Measurements from ENCODE around the gene LCOR.
"Not testable (repeated sequence)": the region's sequence is repeated elsewhere in the genome, so short reads cannot be mapped to it uniquely, and the experiment has no call there.

The LCOR gene

DNA sequence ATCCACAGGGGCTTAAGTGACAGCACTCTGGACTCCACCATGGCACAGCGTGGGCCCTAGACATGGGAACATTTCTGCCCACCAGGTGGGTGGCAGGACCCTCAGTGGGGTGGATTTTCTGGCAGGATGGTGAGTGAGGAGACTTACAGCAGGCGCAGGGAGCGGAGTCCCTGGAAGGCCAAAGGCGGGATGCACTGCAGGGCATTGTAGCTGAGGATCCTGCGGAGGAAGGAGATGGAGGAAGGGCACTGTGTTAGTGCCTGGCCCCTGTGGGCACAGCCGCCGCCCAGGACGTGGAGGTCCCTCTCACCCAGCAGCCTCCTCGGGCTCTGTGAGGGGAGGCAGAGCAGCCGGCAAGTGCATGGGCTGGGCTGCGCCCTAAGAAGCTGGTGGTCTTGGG, 199.4 kb downstream of the LCOR start:
- Histone ChIP-seq H3K27me3 (no peaks in the 10 kb centered on the region), H3K4me3 (ENCODE audit: low read depth in 1 of 2, low read length in 1 of 2) (no peak overlapping the region), H3K27ac (no peak overlapping the region), H3K9me3 (no peaks in the 10 kb centered on the region), H3K4me1 (ENCODE audit: control insufficient read depth in 1 of 2, insufficient read depth in 1 of 2, low read depth in 1 of 2, low read length in 1 of 2) (no peaks in the 10 kb centered on the region), H3K36me3 (no peaks in the 10 kb centered on the region)
- TF ChIP-seq, protein P1, sequence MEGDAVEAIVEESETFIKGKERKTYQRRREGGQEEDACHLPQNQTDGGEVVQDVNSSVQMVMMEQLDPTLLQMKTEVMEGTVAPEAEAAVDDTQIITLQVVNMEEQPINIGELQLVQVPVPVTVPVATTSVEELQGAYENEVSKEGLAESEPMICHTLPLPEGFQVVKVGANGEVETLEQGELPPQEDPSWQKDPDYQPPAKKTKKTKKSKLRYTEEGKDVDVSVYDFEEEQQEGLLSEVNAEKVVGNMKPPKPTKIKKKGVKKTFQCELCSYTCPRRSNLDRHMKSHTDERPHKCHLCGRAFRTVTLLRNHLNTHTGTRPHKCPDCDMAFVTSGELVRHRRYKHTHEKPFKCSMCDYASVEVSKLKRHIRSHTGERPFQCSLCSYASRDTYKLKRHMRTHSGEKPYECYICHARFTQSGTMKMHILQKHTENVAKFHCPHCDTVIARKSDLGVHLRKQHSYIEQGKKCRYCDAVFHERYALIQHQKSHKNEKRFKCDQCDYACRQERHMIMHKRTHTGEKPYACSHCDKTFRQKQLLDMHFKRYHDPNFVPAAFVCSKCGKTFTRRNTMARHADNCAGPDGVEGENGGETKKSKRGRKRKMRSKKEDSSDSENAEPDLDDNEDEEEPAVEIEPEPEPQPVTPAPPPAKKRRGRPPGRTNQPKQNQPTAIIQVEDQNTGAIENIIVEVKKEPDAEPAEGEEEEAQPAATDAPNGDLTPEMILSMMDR (IDR thresholded peaks at IDR 0.05), result no peak

DNA sequence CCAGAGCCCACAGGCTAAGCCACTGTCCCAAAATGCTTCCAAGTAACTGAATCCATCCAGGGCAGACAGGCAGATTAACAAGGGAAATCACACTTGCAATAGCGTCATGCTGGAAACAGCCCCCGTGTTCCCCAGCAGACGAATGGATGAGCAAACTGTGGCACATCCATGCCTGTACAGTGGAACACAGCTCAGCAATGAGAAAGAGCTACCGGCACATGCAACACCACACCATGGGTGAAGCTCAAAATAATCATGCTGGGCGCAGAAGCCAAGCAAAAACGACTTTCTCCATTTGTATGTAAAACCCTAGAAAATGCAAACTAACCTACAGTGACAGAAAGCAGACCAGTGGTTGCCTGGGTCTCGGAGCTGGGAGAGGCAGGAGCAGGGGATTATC, 200.5 kb downstream of the LCOR start:
- Histone ChIP-seq H3K27ac (no peak overlapping the region), H3K27me3 (no peaks in the 10 kb centered on the region), H3K36me3 (no peaks in the 10 kb centered on the region), H3K9me3 (no peaks in the 10 kb centered on the region), H3K4me1 (ENCODE audit: control insufficient read depth in 1 of 2, insufficient read depth in 1 of 2, low read depth in 1 of 2, low read length in 1 of 2) (peaks cover 5% of the 10 kb centered on the region in 2 experiments), H3K4me3 (ENCODE audit: low read depth in 1 of 2, low read length in 1 of 2) (no peak overlapping the region)
- TF ChIP-seq, protein P1 (IDR thresholded peaks at IDR 0.05), result no peak

GRCh38 chr10:97033841-97034240, 201.7 kb downstream of the LCOR start:
- H3K4me1 ChIP-seq (ENCODE audit: control insufficient read depth in 1 of 2, insufficient read depth in 1 of 2, low read depth in 1 of 2, low read length in 1 of 2), result peaks cover 9 to 10% of the 10 kb centered on the region in 2 experiments
- H3K9me3 ChIP-seq; H3K4me3 ChIP-seq (ENCODE audit: low read depth in 1 of 2, low read length in 1 of 2); H3K27ac ChIP-seq; H3K36me3 ChIP-seq; H3K27me3 ChIP-seq: not testable (repeated sequence)

DNA sequence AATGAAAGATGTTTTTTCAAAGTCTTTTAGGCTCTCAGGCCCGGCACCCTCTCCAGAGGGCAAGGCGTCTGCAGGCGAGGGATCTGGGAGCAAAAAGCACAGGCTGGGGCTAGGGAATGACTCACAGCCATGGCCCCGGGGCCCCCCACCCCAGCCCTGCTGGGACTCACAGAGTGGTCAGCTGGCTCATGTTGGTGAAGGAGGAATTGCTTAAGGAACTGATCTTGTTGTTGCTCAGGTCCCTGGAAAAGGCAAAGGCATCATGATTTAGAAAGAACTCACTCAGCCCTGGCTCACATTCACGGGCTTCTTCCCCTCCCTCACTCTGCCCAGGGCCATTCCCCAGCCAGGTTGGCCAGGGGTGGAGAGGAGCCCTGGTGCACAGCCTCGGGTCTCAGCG, 202.2 kb downstream of the LCOR start:
- Histone ChIP-seq H3K9me3 (no peaks in the 10 kb centered on the region), H3K4me3 (ENCODE audit: low read depth in 1 of 2, low read length in 1 of 2) (no peak overlapping the region), H3K27me3 (no peaks in the 10 kb centered on the region), H3K27ac (no peak overlapping the region), H3K4me1 (ENCODE audit: control insufficient read depth in 1 of 2, insufficient read depth in 1 of 2, low read depth in 1 of 2, low read length in 1 of 2) (peaks cover 9 to 10% of the 10 kb centered on the region in 2 experiments), H3K36me3 (no peaks in the 10 kb centered on the region)
- TF ChIP-seq, protein P1 (IDR thresholded peaks at IDR 0.05), result no peak

DNA sequence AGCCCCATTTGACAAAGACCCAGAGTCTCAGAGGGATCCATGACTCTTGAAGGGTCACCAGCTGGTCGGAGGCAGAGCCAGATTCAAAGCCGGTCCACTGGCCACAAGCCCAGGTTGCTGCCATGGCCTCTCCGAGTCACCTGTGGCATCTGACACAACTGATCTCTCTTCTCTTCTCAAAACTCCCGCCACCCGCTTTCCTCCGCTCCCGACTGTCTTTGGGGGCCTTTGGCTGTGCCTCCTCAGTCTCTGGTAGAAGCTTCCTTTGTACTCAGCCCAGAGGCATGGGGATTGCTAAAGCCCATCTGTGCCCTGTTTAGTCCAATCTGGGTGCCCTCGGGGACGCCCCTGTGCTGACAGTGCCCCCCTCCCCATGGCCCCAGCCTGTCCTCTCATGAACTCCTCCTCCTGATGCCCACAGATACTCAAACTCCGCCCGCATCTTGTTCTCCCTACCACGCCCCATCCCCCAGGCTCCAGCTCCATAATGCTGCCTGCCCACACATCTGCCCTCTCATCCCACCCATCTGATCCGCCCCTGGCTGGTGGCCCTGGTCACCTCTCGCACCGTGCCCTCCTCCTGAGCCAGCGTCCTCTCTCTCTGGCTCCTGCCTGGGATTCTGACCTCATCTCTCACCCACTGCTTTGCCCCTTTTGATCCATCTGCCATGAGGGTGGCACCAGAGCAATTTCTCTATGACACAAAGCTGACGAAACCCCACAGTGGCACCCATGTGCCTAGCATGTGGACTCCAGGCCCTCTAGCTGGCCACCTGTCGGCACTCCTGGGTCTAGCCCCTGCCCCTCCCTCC, 203.1 kb downstream of the LCOR start:
- peaks cover 9 to 10% of the 10 kb centered on the region in 2 experiments for H3K4me1 ChIP-seq (ENCODE audit: control insufficient read depth in 1 of 2, insufficient read depth in 1 of 2, low read depth in 1 of 2, low read length in 1 of 2)
- H3K4me3 ChIP-seq (ENCODE audit: low read depth in 1 of 2, low read length in 1 of 2), result no peak overlapping the region
- no peak overlapping the region for H3K27ac ChIP-seq
- H3K27me3 ChIP-seq, result no peaks in the 10 kb centered on the region
- no peaks in the 10 kb centered on the region for H3K9me3 ChIP-seq
- TF ChIP-seq, protein P1 (IDR thresholded peaks at IDR 0.05), result no peak
- H3K36me3 ChIP-seq, result no peaks in the 10 kb centered on the region
